ENCODE results near the gene GPRC5C.
A peak's percentile ranks its signal among the peaks of the same experiment; 100 is the strongest.

Gene GPRC5C

DNA sequence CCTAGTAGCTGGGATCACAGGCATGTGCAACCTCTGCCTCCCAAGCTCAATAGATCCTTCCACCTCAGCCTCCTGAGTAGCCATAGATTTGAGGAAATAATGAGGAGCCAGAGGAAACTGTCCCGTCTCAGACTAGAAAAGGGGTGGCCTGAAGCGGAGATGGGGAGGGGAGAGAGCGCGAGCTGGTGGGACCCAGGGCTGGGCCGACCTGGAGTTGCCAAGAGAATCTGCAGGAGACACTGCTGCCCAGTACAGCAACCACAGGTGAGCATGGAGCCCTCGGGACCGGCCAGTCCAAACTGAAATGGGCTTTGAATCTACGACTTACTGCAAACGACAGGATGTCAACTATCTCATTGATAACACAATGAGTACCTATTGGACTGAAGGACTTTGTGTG lies 58.8 kb downstream of the GPRC5C start:
- H3K27ac ChIP-seq, result no peak overlapping the region
- TF ChIP-seq CTCF (conservative IDR thresholded peaks at IDR 0.05), result no peak

GRCh38 chr17:74491626-74492025 lies 59.7 kb downstream of the GPRC5C start:
- TF ChIP-seq CTCF (conservative IDR thresholded peaks at IDR 0.05), result no peak
- H3K27ac ChIP-seq, result no peak overlapping the region

- TF ChIP-seq CTCF (conservative IDR thresholded peaks at IDR 0.05), result peak; percentile 88
- no peak overlapping the region for H3K27ac ChIP-seq
Measured at GRCh38 chr17:74493331-74493833, 61.5 kb downstream of the GPRC5C start.

Data from VCaP (cell line).